Lower leg skin (tissue), 4 donors: Measurements from ENCODE around the gene FAM200B. TPM values are rescaled to one million over a fixed set of nuclear protein-coding genes. Genes with fewer than 3 reads are reported as not detected.

ENCODE experiments used
- DNase-seq, 2 donors: peaks; one replicate each; pipeline ENCODE4 v3.0.0-alpha.2; 2019; ENCODE audit warnings: low spot score in 2 of 2
- H3K4me3 ChIP-seq: fragments of 200-600 bp; sonication (generic); 2 replicates; pipeline ENCODE4 v1.5.1; 2017; ENCODE audit warnings: mild to moderate bottlenecking, low read depth; ENCODE audit not compliant: poor library complexity, severe bottlenecking
- CTCF ChIP-seq, 3 donors: fragments of 450-650 bp; IDR thresholded peaks; one replicate each; pipeline ENCODE4 v1.5.1; 2016; ENCODE audit warnings: antibody characterized with exemption in 3 of 3, mild to moderate bottlenecking in 3 of 3, moderate library complexity in 2 of 3
- POLR2A ChIP-seq, 2 donors: fragments of 450-650 bp; IDR thresholded peaks; one replicate each; pipeline ENCODE4 v1.6.1; 2016 to 2017; ENCODE audit warnings: antibody characterized with exemption in 2 of 2, mild to moderate bottlenecking in 1 of 2, moderate library complexity in 1 of 2
- WGBS, 2 donors: methylation state at CpG; one replicate each; pipeline ENCODE4 v1.1.5; 2018; 5-methylcytosine and 5-hydroxymethylcytosine counted together
- intact Hi-C: fragments of 100-400 bp; cut with DNase I; formaldehyde crosslinking; loops from one replicate; pipeline ENCODE4 v1.15.0; 2023; ENCODE audit warnings: low total_unique reads
- total RNA-seq, 4 donors: library from RNA; depleted of rRNA; stranded (reverse); fragments of >200 nt; gene quantifications; one replicate each; pipeline ENCODE4 v1.1.0, GENCODE V29; 2016

The FAM200B gene
- total RNA-seq, 4 donors from 2014 or later = 19.1 to 37.2 (median 28.9) TPM

DNA sequence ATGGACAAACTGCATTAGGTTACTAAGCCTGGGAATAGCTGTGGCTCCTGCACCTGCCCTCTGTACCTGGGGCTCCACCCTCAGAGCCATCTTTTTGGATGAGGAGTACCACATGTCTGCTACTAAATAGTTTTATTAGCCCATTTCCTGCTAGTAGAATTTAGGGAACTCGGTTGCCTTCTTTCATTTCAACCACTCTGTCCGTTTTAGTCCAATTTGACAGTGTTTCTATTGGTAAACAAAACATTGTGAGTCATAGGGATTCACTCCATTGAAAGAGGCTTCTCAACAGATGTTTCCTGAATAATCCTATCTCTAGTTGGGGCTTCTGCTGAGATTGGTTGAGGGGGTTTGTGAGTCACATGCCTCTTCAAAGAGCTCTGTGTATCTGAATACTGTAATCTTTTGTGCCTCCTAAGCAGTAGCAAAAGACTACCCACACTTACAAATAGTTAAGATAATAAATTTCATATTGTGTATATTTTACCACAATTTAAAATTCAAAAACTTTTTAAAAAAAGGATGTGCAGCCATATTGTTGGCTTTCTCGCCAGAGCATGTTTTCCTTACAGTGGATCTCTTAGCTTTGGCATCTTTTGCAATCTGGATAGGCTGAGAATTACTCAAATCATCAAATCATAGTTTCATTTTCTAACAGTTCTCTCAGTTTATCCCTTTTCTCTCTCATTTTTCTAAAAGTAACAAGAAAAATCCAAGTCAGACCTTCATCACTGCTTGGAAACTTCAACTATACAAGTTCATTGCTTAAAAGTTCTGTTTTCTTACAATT is 9.9 kb downstream of the FAM200B start:
- intact Hi-C loops = no loop called here
- TF ChIP-seq POLR2A (IDR thresholded peaks at IDR 0.05) (no peak), CTCF (IDR thresholded peaks at IDR 0.05) (no peak)
- DNase-seq = no peak
- 49 to 54% methylated on average over 3 of the region's 3 CpGs for WGBS, 2 donors
- no peak overlapping the region for H3K4me3 ChIP-seq

DNA sequence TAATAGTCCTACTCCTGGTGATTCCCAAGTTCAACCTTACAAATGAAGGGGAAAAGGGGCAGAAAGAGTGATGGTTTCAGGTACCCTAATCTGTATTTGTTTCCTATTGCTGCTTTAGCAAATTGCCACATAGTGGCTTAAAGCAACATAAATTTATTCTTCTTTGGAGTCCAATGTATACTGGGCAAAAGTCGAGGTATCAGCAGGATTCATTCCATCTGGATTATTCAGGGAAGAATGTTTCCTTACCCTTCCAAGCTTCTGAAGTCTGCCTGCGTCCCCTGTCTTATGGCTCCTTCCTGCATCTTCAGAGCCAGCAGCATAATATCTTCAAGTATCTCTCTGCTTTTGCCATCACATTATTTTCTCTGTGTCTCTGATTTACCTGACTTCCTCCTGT is 11.0 kb downstream of the FAM200B start:
- H3K4me3 ChIP-seq = no peak overlapping the region
- TF ChIP-seq POLR2A (IDR thresholded peaks at IDR 0.05) = no peak
- TF ChIP-seq CTCF (IDR thresholded peaks at IDR 0.05) = no peak
- intact Hi-C loops = no loop called here
- 98% methylated on average over 2 of the region's 2 CpGs for WGBS, 2 donors
- DNase-seq = no peak

DNA sequence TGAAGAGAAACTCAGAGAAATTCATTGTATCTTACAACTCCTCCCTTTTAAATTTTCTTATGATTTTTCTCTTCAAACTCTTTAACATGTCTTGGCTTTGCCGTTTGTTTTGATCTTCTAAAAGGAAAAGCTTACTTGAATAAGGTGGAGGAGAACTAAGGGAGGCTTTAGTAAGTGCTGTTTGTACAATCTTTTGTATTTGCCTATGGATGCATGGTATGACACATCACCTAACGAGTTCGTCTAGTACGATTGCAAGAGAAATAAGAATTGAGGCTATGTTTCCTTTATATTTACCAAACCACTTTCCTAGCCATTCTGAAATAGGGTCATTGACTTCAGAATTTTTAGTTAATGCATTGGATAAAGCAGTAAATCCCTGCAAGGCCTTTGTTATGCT is 12.8 kb downstream of the FAM200B start:
- 77 to 81% methylated on average over 4 of the region's 4 CpGs for WGBS, 2 donors
- no peak overlapping the region for H3K4me3 ChIP-seq
- TF ChIP-seq CTCF (IDR thresholded peaks at IDR 0.05) (no peak), POLR2A (IDR thresholded peaks at IDR 0.05) (no peak)
- intact Hi-C loops = no loop called here
- no peak for DNase-seq

DNA sequence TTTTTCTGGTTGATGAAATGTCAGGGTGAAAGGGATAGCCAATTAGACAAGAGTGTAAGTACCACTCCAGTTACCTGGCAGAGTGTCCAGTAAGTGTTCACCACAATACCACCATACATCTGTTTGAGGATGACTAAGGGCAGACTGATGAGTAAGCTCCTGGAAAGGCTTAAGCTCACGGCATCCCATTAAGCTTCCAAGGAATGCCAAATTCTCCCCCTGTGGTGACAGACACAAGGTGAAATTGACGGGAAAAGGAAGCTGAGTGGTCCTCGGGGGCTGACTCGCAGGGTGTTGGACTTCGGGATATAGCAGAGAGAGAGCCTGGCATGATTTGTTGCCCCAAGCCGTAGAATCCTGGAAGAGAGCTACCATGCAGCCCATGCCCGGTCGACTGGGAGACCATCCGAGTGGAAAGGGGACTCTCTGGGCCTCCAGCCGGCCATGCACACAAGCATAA is 13.6 kb downstream of the FAM200B start:
- no peak overlapping the region for H3K4me3 ChIP-seq
- intact Hi-C loops = no loop called here
- TF ChIP-seq CTCF (IDR thresholded peaks at IDR 0.05) = no peak
- TF ChIP-seq POLR2A (IDR thresholded peaks at IDR 0.05) = no peak
- DNase-seq = no peak
- WGBS, 2 donors = 83 to 88% methylated on average over 10 of the region's 10 CpGs

DNA sequence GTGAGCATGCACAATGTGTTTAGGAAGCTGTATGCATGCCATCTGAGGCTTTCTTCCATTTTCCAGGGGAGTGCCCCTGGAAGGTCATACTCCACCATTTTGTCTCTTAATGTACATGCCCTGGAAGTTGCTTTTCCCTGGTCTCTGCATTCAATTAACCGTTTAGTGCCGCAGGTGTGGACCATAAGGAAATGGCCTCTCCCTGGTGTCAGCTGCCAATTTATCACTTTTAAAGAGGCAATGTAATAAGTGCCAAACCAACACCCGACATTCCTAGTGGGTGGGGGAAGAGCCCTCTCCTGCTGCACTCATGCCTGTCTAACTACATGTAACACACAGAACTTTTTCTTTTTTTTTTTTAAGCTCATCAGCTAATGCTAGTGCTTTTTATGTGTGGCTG is 14.1 kb downstream of the FAM200B start:
- WGBS, 2 donors = 58% methylated on average over 3 of the region's 3 CpGs

More for the DNA sequence above, 14.1 kb downstream of the FAM200B start:
- intact Hi-C loops = no loop called here
- no peak overlapping the region for H3K4me3 ChIP-seq
- no peak for TF ChIP-seq CTCF (IDR thresholded peaks at IDR 0.05)
- TF ChIP-seq POLR2A (IDR thresholded peaks at IDR 0.05) = no peak
- no peak for DNase-seq
